ENCODE results near the gene NR4A2.

GRCh38 chr2:156379071-156379470 is 46.5 kb upstream of the NR4A2 start:
- TF ChIP-seq CTCF (IDR thresholded peaks at IDR 0.05) (no peak), POLR2A (IDR thresholded peaks at IDR 0.05) (no peak)

All from heart left ventricle (tissue), 13 donors.